Endometrial microvascular endothelial cells (primary cell): ENCODE measurements around the gene NDRG4. TPM values are rescaled to one million over a fixed set of nuclear protein-coding genes. Genes with fewer than 3 reads are reported as not detected.
"Not testable (repeated sequence)": the region's sequence is repeated elsewhere in the genome, so short reads cannot be mapped to it uniquely, and the experiment has no call there.

Experiments
- in situ Hi-C: cut with HindIII; loops from 2 replicates; pipeline ENCODE4 v1.10.0; 2017; ENCODE audit warnings: low sequenced_read_pairs, low pct_unique_long_range_greater_than_20kb; ENCODE audit errors: inconsistent ontology term
- total RNA-seq: library from RNA; depleted of rRNA; stranded (reverse); fragments of >200 nt; gene quantifications from one replicate; pipeline ENCODE4 v1.2.3, GENCODE V29; 2015; ENCODE audit errors: inconsistent ontology term

NDRG4 gene
- total RNA-seq, 1 donor from 2014 or later = 20.8 TPM

DNA sequence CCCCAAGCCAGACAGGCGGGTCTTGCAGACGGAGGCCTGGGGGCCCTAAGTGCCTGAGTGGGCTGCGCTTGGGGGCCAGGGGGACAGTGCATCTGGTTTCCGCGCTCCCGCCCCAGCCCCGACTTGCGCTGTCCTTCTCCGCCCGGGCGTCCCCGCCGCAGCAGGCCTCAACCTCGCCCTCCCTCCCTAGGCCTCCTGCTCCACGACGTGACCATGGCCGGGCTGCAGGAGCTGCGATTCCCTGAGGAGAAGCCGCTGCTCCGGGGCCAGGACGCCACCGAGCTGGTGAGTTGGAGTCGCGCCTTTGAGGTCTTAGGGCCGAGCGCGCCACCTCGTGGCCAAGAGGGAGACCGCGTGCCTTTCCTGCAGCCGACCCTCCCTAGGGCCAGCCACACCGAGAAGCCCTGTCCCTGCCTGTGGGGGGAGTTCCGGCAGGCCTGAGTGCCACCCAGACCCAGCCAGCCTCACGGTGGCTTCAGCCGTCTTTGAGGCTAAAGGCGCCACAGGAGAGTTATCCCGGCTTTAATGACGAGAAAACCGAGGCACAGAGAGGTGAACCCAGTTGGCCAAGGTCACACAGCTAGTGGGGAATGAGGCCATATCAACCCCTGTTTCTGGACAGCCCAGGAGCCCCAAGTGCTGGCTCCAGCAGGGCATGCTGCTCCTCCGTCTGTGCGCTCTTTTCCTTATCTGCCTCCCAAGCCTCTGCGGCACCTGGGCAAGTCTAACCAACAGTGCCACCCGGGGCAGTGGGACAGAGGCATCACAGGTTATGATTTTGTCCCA, 12.2 kb upstream of the NDRG4 start:
- in situ Hi-C loops = no loop called here

DNA sequence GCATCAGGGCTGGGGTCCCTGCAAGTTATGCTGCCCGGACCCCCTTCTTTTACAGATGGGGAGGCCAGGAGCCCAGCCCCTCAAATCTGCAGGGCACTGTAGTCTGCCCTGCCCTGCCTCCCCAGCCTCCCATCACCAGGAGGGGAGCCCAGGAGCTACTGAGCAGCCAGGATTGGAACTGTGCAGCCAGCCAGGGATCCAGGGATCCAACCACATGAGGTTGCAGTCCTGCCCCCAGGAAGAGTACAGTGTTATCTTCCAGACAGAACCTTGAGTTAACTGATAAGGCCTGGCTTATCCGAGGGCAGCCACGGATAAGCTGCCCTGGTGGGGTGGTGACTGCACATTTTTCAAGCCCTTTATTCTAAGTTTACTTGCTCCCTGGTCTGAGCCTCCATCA, 11.4 kb upstream of the NDRG4 start:
- in situ Hi-C loops = no loop called here

DNA sequence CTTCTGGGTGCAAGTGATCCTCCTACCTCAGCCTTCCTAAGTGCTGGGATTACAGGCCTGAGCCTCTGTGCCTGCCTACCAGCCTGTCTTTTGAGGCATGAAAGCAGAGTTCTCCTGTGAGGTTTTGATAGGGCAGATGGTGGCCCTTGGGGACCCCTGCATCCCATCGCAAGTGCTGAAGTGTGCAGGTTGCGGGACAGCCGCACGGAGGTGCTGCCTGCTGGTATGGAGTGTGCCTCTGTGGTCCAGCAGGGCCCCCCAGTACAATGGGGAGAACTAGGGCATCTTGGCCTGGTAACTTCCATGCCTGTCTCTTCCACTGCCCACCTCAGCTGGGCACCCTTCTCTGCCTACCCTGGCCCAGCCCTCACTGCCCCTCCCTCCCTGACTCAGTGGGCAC, 9.9 kb upstream of the NDRG4 start:
- in situ Hi-C loops = no loop called here

DNA sequence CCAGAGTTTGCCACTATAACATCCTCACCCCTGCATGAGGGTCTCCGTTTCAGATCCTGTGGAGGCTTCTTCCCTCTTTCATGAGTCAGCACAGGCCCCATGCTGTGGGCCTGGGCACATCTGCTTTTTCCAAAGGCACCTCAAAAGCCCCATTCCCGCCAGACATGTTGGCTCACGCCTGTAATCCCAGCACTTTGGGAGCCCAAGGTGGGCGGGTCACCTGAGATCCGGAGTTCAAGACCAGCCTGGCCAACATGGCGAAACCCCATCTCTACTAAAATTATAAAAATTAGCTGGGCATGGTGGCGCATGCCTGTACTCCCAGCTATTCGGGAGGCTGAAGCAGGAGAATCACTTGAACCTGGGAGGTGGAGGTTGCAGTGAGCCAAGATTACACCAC, 9.4 kb upstream of the NDRG4 start:
- in situ Hi-C loops = not testable (repeated sequence)

DNA sequence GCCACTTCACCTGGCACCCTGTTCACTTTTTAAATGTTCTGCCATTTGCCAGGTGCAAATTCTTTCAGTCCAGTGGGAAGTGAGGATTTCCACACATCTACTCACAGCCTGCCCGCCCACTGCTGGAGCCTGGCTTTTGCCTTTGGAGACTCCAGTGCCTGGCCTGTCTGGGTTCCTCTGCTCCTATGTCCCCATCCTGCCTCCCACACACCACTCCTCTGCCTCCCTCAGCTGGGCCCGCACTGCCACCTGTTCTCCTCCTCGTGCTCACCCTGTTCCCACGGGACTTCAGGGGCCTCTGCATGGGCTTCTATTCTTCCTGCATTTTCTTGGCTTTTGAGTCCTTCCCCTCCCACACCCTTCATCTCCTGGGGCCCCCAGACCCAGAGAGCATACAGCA, 7.9 kb upstream of the NDRG4 start:
- in situ Hi-C loops = no loop called here

- in situ Hi-C loops = no loop called here
Measured at GRCh38 chr16:58492735-58493134, 7.2 kb upstream of the NDRG4 start.

DNA sequence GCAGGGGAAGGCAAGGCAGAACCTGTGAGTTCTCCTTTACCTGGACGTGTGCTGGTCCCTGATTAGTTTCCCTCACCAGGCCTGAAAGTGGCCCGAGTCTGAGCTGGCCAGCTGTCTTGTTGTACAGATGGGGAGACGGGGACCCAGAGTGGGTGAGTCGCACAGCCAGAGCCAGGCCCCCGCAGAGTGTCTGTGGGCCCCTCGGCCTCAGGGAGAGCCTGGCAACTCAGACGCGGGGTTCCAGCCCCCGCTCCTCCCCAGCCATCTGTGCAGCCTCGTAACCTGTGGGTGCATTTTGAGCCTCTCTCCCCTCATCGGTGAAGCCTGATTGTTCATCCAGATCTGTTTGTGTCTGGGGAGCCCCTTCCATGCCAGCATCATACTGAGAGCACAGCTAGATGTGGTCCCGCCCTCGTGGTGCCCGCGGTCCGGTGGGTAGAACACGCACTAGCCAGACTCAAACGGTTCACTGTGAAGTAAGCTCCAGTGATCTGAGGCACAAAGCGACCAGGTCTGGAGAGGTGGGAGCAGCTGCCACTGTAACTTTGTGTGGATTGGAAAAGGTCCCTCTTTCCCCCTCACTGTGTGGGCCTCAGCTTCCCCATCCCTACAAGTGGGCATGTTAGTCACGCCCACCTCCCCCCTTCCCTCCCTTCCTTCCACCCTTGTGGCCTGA, 6.0 kb upstream of the NDRG4 start:
- in situ Hi-C loops = no loop called here

- in situ Hi-C loops = no loop called here
Measured at GRCh38 chr16:58494981-58495520, 4.9 kb upstream of the NDRG4 start.

GRCh38 chr16:58495521-58496331, 4.2 kb upstream of the NDRG4 start:
- in situ Hi-C loops = no loop called here

DNA sequence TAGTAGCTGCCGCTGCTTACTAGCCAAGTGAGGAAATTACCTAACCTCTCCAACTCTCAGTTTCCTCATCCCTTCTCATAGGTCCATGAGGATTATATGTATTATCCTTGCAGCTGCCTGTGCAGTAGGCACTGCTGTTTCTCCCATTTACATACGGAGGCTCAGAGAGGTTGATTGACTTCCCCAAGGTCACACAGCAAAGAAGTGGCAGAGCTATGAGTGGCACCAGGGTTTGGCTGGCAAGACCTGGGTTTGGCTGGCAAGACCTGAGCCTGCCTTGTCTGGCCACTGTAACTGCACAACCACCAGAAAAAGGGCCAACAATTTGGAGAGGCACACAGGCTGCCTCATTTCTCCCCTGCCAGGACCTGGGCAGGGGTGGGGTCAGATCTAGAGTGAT, 2.5 kb upstream of the NDRG4 start:
- in situ Hi-C loops = no loop called here

GRCh38 chr16:58497935-58498334, 2.0 kb upstream of the NDRG4 start:
- in situ Hi-C loops = no loop called here

- in situ Hi-C loops = no loop called here
Measured at GRCh38 chr16:58498341-58499091, 1.4 kb upstream of the NDRG4 start.

DNA sequence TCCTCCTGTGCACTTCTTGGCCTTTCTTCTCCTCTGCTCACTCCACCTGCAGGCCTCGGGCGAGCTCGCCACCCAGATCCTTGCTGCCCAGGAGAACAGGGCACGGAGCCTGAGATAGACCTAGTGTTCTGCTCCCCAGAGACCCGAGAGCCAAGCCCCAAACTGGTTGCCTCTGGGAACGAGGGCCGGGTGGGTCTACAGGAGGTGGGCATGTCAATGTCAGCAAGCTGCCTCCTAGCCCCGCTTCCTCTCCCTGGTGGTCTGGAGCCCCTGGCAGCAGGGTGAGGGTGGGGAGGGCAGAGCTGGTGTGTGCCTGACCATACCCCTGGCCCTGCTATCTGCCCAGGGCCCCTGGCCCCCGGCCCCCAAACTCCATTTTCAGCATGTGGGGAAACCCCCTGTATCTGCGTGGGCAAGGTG, 841 bp upstream of the NDRG4 start:
- in situ Hi-C loops = no loop called here

GRCh38 chr16:58500430-58501241, 693 bp downstream of the NDRG4 start:
- in situ Hi-C loops = no loop called here

DNA sequence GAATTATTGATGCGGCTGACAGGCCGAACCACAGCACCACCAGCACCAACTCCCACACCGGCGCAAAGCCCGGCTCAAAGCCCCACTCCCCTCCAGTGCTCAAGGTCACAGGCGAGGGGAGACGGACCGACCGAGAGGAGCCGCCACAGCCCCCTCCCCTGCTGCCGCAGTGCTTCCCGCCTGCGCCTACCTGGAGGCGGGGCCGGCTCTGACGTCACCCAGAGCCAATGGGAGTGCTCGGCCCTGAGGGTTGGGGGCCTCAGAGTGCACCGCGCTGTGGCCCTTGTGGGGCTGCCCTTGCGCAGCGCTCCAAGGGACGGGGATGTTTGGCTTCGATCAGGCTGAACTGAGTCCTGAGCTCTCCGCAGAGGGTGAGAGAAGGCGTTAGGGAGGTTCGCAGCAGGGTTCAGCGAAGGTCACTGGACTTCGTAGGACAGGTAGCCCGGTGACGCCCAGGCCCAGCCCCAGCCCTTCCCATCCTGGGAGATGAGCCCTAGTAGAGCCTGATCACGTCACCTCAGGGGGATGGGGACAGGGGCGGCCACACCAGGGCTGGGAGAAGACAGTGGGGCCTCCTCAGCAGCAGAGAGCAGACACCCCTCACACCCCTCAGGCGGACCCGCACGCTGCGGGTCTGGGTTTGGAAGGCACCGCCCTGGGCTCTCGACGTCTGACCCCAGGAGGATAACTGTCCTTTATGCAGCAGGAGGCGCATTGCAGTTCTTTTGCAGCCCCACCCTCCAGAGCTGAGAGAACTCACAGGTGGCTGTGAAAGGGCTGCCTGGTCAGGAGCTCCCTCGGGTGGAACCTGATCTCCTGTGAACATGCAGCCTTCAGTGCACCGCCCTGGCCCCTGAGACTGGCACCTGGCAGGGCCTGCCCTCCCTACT, 1.5 kb downstream of the NDRG4 start:
- in situ Hi-C loops = no loop called here

DNA sequence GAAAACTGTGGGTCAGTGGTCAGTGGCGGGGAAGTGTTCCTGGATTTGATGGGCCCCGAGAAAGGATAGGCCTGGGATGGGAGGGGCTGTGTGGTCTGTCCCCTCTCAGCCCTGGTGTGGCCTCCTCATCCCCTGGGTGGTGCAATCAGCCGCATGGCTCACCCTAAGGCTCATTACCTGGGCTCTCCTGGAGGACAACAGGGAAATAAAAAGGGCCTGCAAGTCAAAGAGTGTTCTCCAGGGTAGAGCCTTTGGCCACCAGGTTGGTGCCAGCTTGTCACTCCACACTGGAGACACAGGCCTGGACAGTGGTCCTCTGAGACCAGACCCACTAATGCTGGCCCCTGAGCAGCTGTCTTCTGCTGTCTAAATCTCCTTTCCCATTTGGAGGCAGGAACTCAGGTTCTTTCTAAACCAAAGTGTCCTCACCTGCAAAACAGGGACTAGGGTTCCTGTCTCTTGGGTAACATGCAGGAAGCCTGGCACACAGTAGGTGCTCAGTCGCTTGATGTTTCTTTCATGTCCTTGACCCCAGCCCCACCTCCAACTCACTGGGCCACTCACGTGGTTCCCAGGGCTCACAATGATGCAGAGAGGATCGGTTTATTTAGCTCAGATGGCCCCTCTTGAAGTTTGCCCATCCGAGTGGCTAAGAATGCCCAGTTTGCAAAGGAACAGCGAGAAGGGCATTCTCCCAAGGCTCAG, 2.4 kb downstream of the NDRG4 start:
- in situ Hi-C loops = no loop called here
